HCT116 (cell line): ENCODE results near the gene ACSS1. TPM values are rescaled to one million over a fixed set of nuclear protein-coding genes. Genes with fewer than 3 reads are reported as not detected.

Experiments used
- ATAC-seq: fragments of 200-7000 bp; cut with Tn5 transposase; 2 replicates; pipeline ENCODE4 v1.9.1; 2020; ENCODE audit warnings: mild to moderate bottlenecking, moderate library complexity
- BruUV-seq: library from RNA; stranded (reverse); fragments of 400-500 nt; replicated peaks from 2 replicates; lab custom pipeline; 2021; lab: Mats Ljungman, UMichigan
- CTCF ChIA-PET: fragments of 300-600 bp; sonication (Branson Sonifier 250); formaldehyde crosslinking; loops from one replicate; lab custom pipeline; 2021; ENCODE audit warnings: antibody characterized with exemption; lab: Charles Lee
- POLR2A ChIA-PET: fragments of 300-600, 350-600 bp; sonication (Branson Sonifier 250); formaldehyde crosslinking; loops from one replicate; lab custom pipeline; 2021; ENCODE audit warnings: antibody characterized with exemption; lab: Charles Lee
- RAD21 ChIA-PET, 2 experiments: fragments of 300-600 bp; sonication (Branson Sonifier 250); formaldehyde crosslinking; loops; one replicate each; lab custom pipeline; 2023; ENCODE audit warnings: low total read pairs in 2 of 2; ENCODE audit not compliant: uncharacterized antibody in 2 of 2, unreplicated experiment in 2 of 2, low non-redundant PET in 1 of 2; lab: Charles Lee
- DNase-seq: peaks from one replicate; pipeline ENCODE4 v3.0.0-alpha.2; 2010; ENCODE audit warnings: low read depth, low spot score
- H2AFZ ChIP-seq: fragments of 200-600 bp; shearing (Covaris generic), sonication (generic); 2 replicates; pipeline ENCODE4 v1.6.1; 2017; ENCODE audit warnings: low read depth, mixed run types, mixed read lengths, antibody characterized with exemption, low read length; ENCODE audit not compliant: poor library complexity, severe bottlenecking
- H3K27ac ChIP-seq: 2 replicates; pipeline ENCODE4 v1.5.1; 2012; ENCODE audit warnings: low read depth, low read length
- H3K27me3 ChIP-seq: fragments of 200-600 bp; sonication (generic); 2 replicates; pipeline ENCODE4 v1.6.1; 2016; ENCODE audit warnings: mixed run types, low read length, mixed read lengths; ENCODE audit not compliant: insufficient read depth
- H3K36me3 ChIP-seq, 2 experiments: fragments of 200-500 bp in 1 of 2; fragments of 200-600 bp in 1 of 2; sonication (Bioruptor generic) in 1 of 2; sonication (generic) in 1 of 2; 2 replicates each; pipeline versions ENCODE4 v1.5.1 to v1.6.1; 2014 to 2016; ENCODE audit warnings: low read length in 2 of 2, inconsistent platforms in 1 of 2, mixed read lengths in 1 of 2, mixed run types in 1 of 2; ENCODE audit not compliant: insufficient read depth in 2 of 2, control insufficient read depth in 1 of 2
- H3K4me1 ChIP-seq, 2 experiments: fragments of 200-600 bp in 1 of 2; sonication (generic) in 1 of 2; 2 replicates each; pipeline versions ENCODE4 v1.5.1 to v1.6.1; 2012 to 2017; ENCODE audit warnings: low read length in 2 of 2, inconsistent platforms in 1 of 2, mild to moderate bottlenecking in 1 of 2, mixed read lengths in 1 of 2, mixed run types in 1 of 2, moderate library complexity in 1 of 2; ENCODE audit not compliant: insufficient read depth in 2 of 2, control insufficient read depth in 1 of 2
- H3K4me2 ChIP-seq: fragments of 200-600 bp; sonication (generic); 2 replicates; pipeline ENCODE4 v1.6.1; 2017; ENCODE audit warnings: mixed run types, low read length, mixed read lengths
- H3K4me3 ChIP-seq, 2 experiments: fragments of 200-600 bp in 1 of 2; sonication (generic) in 1 of 2; replicated peaks in 1 of 2; 2 replicates each; pipeline ENCODE4 v1.5.1; 2011 to 2016; ENCODE audit warnings: low read length in 2 of 2, control low read depth in 1 of 2, low read depth in 1 of 2, mild to moderate bottlenecking in 1 of 2, mixed read lengths in 1 of 2, mixed run types in 1 of 2
- H3K79me2 ChIP-seq: fragments of 200-600 bp; sonication (generic); 2 replicates; pipeline ENCODE4 v1.6.1; 2017; ENCODE audit warnings: mild to moderate bottlenecking, mixed run types, low read length, moderate library complexity, mixed read lengths; ENCODE audit not compliant: insufficient read depth
- H3K9ac ChIP-seq: fragments of 200-600 bp; sonication (generic); 2 replicates; pipeline ENCODE4 v1.6.1; 2016; ENCODE audit warnings: low read length, mixed read lengths
- H3K9me2 ChIP-seq: fragments of 200-600 bp; sonication (generic), shearing (Covaris generic); 2 replicates; pipeline ENCODE4 v1.6.1; 2017; ENCODE audit warnings: mixed run types, mild to moderate bottlenecking, moderate library complexity; ENCODE audit not compliant: insufficient read depth
- H3K9me3 ChIP-seq, 2 experiments: fragments of 200-500 bp in 1 of 2; fragments of 200-600 bp in 1 of 2; sonication (Bioruptor generic) in 1 of 2; sonication (generic) in 1 of 2; 2 replicates each; pipeline ENCODE4 v1.6.1; 2014 to 2017; ENCODE audit warnings: low read length in 2 of 2, mixed read lengths in 2 of 2, inconsistent platforms in 1 of 2, low read depth in 1 of 2, mild to moderate bottlenecking in 1 of 2, mixed run types in 1 of 2, moderate library complexity in 1 of 2; ENCODE audit not compliant: control insufficient read depth in 1 of 2, insufficient read depth in 1 of 2
- H4K20me1 ChIP-seq: fragments of 200-600 bp; sonication (generic), shearing (Covaris generic); 2 replicates; pipeline ENCODE4 v1.6.1; 2017; ENCODE audit warnings: mixed run types, mild to moderate bottlenecking, moderate library complexity; ENCODE audit not compliant: insufficient read depth
- EGR1 ChIP-seq: IDR thresholded peaks from 2 replicates; pipeline ENCODE4 v1.6.1; 2012; ENCODE audit warnings: low read depth
- POLR2AphosphoS5 ChIP-seq: IDR thresholded peaks from 2 replicates; pipeline ENCODE4 v1.6.1; 2011; ENCODE audit warnings: mild to moderate bottlenecking, low read depth, low read length, moderate library complexity
- RAD21 ChIP-seq: IDR thresholded peaks from 2 replicates; pipeline ENCODE4 v1.6.1; 2012; ENCODE audit warnings: low read depth, mild to moderate bottlenecking
- SIN3A ChIP-seq: IDR thresholded peaks from 2 replicates; pipeline ENCODE4 v1.6.1; 2012; ENCODE audit warnings: low read depth
- SRF ChIP-seq: IDR thresholded peaks from 2 replicates; pipeline ENCODE4 v1.6.1; 2012; ENCODE audit warnings: low read depth
- YY1 ChIP-seq: IDR thresholded peaks from 2 replicates; pipeline ENCODE4 v1.6.1; 2011; ENCODE audit warnings: low read length, low read depth, moderate library complexity, mild to moderate bottlenecking; ENCODE audit not compliant: insufficient replicate concordance; ENCODE audit errors: extremely low read depth
- ZFX ChIP-seq: fragments of 450-650 bp; IDR thresholded peaks from 2 replicates; pipeline ENCODE4 v1.6.1; 2017
- ZNF274 ChIP-seq: fragments of 200-500 bp; sonication (Bioruptor generic); IDR thresholded peaks from 2 replicates; pipeline ENCODE4 v1.6.1; 2014; ENCODE audit warnings: mild to moderate bottlenecking, low read depth, low read length, inconsistent platforms
- intact Hi-C: fragments of 100-400 bp; cut with micrococcal nuclease; formaldehyde crosslinking; loops from 2 replicates; pipeline ENCODE4 v1.10.0; 2022
- total RNA-seq: library from RNA; stranded (reverse); gene quantifications from one replicate; pipeline ENCODE4 v1.2.1, GENCODE V29; 2021; ENCODE audit not compliant: unreplicated experiment
- TF ChIP-seq, protein P1 (sequence below): IDR thresholded peaks from 2 replicates; pipeline ENCODE4 v1.6.1; 2011; ENCODE audit warnings: mild to moderate bottlenecking, low read length, moderate library complexity; ENCODE audit not compliant: insufficient replicate concordance; ENCODE audit errors: extremely low read depth
- TF ChIP-seq, protein P2 (sequence below): IDR thresholded peaks from 2 replicates; pipeline ENCODE4 v1.6.1; 2012
- TF ChIP-seq, protein P3 (sequence below): IDR thresholded peaks from 2 replicates; pipeline ENCODE4 v1.6.1; 2012
- TF ChIP-seq, protein P4 (sequence below), 3 experiments: fragments of 200-600 bp in 1 of 3; sonication (generic) in 1 of 3; IDR thresholded peaks in 2 of 3; conservative IDR thresholded peaks in 1 of 3; 2 replicates each; pipeline ENCODE4 v1.5.1; 2012 to 2017; ENCODE audit warnings: low read depth in 2 of 3, low read length in 2 of 3, antibody characterized with exemption in 1 of 3, borderline replicate concordance in 1 of 3, control low read depth in 1 of 3, mild to moderate bottlenecking in 1 of 3, mixed read lengths in 1 of 3, mixed run types in 1 of 3, moderate library complexity in 1 of 3; ENCODE audit not compliant: insufficient read depth in 1 of 3
- TF ChIP-seq, protein P5 (sequence below): IDR thresholded peaks from 2 replicates; pipeline ENCODE4 v1.6.1; 2012; ENCODE audit warnings: low read depth

ACSS1 gene
- total RNA-seq, 1 experiment from 2014 or later = 0.27 TPM

DNA sequence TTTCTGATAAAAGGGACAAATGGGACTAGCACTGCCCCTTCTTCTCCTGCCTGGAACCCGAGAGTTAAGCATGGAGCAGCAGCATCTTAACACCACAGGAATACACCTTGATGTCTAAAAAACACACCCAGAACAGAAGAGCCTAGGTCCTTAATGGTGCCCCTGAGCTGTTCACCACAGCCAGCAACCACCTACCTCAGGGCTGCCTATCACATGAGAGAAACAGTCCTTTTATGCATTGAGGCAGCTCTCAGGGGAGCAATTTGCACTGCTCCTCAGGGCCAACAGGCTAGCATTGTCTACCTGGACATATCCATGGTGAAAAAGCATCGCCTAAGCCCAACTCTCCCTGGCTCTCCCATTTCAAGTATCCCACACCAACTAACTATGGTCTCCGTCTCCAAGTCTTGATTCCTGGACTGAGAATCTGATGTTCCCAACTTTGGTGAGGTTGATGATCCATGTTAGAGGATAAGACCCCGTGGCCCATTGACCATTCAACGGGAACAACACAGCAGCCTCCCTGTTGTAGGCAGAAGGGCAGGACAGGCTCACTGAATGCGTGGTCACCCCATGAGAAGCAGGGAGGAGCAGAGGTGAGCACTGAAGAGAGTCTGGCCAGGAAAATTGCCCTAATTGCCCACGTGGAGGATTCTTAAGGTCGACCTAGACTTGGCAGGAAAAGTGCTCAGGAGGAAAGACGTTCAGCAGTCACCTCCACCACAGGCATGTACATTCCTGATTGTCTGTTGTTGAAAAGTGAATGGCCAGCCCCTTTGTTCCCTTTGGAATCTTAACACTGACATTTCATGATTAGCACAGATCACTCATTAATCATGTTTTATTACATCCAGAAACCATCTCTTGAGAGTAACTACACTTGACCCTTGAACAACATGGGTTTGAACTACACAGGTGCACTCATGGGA lies 61.2 kb downstream of the ACSS1 start (continued):
- TF ChIP-seq, protein P1, sequence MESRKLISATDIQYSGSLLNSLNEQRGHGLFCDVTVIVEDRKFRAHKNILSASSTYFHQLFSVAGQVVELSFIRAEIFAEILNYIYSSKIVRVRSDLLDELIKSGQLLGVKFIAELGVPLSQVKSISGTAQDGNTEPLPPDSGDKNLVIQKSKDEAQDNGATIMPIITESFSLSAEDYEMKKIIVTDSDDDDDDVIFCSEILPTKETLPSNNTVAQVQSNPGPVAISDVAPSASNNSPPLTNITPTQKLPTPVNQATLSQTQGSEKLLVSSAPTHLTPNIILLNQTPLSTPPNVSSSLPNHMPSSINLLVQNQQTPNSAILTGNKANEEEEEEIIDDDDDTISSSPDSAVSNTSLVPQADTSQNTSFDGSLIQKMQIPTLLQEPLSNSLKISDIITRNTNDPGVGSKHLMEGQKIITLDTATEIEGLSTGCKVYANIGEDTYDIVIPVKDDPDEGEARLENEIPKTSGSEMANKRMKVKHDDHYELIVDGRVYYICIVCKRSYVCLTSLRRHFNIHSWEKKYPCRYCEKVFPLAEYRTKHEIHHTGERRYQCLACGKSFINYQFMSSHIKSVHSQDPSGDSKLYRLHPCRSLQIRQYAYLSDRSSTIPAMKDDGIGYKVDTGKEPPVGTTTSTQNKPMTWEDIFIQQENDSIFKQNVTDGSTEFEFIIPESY = no peak
- TF ChIP-seq, all 23 proteins: peak for 0

DNA sequence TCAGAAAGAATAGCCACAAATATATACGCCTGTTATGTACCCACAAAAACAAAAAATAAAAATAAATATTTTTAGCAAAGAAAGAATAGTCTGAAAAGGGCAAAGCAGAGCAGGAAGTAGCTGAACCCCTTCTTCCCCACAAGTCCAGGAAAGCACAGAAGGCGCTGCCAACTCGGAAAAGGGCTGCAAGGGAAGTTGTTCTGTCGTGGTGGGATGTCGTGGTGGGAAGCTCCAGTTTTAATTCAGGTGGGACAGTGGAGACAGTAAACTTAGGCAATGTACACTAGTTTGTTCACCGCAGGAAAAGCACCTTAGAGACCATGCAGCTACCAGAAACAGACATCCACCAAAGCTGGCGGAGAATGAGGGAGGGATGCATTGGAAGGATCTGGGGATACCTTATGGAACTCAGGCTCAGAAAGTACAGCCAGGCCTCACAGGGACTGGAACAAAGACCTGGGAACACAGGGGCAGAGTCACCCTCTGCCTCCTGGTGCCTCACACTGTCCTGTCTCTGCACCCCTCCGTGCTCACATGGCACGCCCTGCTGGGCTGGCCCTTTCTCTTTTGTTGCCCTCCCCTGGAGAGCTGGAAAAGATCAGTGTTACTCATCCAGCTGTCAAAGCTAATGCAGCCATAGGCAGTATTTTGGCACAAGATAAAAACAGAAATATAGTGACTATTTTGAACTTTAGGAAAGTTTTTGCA lies 62.0 kb downstream of the ACSS1 start:
- H3K9ac ChIP-seq = no peak overlapping the region
- H3K9me2 ChIP-seq = no peaks in the 10 kb centered on the region
- H3K9me3 ChIP-seq = no peaks in the 10 kb centered on the region
- ChIA-PET CTCF (interaction anchor here (3.3 to 3.6 kb wide), 2 partner anchors 68 to 403 kb away, joined by 19 to 31 read pairs; no protein-coding TSS in a partner anchor), RAD21 (interaction anchor here (0.8 to 1.4 kb wide), 2 partner anchors 69 to 183 kb away, joined by 3 read pairs; no protein-coding TSS in a partner anchor), POLR2A (no interaction called here)
- H3K36me3 ChIP-seq = no peaks in the 10 kb centered on the region
- H4K20me1 ChIP-seq = no peaks in the 10 kb centered on the region
- ATAC-seq (no peak), DNase-seq (no peak)
- no peak overlapping the region for H3K4me2 ChIP-seq
- peaks cover 14% of the 10 kb centered on the region for H3K79me2 ChIP-seq
- no peak overlapping the region for H2AFZ ChIP-seq
- peaks cover 16% of the 10 kb centered on the region; the same call in 1 of the 2 replicates for H3K27me3 ChIP-seq
- intact Hi-C loops = no loop called here
- peaks cover 12 to 32% of the 10 kb centered on the region in 2 experiments for H3K4me1 ChIP-seq
- no peak overlapping the region for H3K27ac ChIP-seq
- no TSS peak for BruUV-seq
- no peak overlapping the region for H3K4me3 ChIP-seq
- TF ChIP-seq SIN3A = no peak
- TF ChIP-seq, protein P2, sequence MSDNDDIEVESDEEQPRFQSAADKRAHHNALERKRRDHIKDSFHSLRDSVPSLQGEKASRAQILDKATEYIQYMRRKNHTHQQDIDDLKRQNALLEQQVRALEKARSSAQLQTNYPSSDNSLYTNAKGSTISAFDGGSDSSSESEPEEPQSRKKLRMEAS = no peak
- TF ChIP-seq ZNF274 = no peak
- TF ChIP-seq, protein P3, sequence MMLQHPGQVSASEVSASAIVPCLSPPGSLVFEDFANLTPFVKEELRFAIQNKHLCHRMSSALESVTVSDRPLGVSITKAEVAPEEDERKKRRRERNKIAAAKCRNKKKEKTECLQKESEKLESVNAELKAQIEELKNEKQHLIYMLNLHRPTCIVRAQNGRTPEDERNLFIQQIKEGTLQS = no peak
- TF ChIP-seq, protein P4, sequence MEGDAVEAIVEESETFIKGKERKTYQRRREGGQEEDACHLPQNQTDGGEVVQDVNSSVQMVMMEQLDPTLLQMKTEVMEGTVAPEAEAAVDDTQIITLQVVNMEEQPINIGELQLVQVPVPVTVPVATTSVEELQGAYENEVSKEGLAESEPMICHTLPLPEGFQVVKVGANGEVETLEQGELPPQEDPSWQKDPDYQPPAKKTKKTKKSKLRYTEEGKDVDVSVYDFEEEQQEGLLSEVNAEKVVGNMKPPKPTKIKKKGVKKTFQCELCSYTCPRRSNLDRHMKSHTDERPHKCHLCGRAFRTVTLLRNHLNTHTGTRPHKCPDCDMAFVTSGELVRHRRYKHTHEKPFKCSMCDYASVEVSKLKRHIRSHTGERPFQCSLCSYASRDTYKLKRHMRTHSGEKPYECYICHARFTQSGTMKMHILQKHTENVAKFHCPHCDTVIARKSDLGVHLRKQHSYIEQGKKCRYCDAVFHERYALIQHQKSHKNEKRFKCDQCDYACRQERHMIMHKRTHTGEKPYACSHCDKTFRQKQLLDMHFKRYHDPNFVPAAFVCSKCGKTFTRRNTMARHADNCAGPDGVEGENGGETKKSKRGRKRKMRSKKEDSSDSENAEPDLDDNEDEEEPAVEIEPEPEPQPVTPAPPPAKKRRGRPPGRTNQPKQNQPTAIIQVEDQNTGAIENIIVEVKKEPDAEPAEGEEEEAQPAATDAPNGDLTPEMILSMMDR (IDR thresholded peaks at IDR 0.05 in 2 of 3, conservative IDR thresholded peaks at IDR 0.05 in 1 of 3; ENCODE audit: borderline replicate concordance in 1 of 3, insufficient read depth in 1 of 3, low read depth in 2 of 3, low read length in 2 of 3) = no peak
- TF ChIP-seq EGR1 = no peak
- TF ChIP-seq POLR2AphosphoS5 = no peak
- no peak for TF ChIP-seq YY1
- TF ChIP-seq, protein P5, sequence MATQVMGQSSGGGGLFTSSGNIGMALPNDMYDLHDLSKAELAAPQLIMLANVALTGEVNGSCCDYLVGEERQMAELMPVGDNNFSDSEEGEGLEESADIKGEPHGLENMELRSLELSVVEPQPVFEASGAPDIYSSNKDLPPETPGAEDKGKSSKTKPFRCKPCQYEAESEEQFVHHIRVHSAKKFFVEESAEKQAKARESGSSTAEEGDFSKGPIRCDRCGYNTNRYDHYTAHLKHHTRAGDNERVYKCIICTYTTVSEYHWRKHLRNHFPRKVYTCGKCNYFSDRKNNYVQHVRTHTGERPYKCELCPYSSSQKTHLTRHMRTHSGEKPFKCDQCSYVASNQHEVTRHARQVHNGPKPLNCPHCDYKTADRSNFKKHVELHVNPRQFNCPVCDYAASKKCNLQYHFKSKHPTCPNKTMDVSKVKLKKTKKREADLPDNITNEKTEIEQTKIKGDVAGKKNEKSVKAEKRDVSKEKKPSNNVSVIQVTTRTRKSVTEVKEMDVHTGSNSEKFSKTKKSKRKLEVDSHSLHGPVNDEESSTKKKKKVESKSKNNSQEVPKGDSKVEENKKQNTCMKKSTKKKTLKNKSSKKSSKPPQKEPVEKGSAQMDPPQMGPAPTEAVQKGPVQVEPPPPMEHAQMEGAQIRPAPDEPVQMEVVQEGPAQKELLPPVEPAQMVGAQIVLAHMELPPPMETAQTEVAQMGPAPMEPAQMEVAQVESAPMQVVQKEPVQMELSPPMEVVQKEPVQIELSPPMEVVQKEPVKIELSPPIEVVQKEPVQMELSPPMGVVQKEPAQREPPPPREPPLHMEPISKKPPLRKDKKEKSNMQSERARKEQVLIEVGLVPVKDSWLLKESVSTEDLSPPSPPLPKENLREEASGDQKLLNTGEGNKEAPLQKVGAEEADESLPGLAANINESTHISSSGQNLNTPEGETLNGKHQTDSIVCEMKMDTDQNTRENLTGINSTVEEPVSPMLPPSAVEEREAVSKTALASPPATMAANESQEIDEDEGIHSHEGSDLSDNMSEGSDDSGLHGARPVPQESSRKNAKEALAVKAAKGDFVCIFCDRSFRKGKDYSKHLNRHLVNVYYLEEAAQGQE = no peak
- TF ChIP-seq SRF = no peak
- no peak for TF ChIP-seq ZFX
- no peak for TF ChIP-seq RAD21
